Aorta (tissue), 5 donors: ENCODE measurements around the gene KIF16B. TPM values are rescaled to one million over a fixed set of nuclear protein-coding genes. Genes with fewer than 3 reads are reported as not detected.
"Not testable (repeated sequence)": the region's sequence is repeated elsewhere in the genome, so short reads cannot be mapped to it uniquely, and the experiment has no call there.

Source experiments
- ATAC-seq: fragments of 200-7000 bp; cut with Tn5 transposase; one replicate; pipeline ENCODE4 v1.9.1; 2022; ENCODE audit warnings: moderate library complexity; ENCODE audit not compliant: low FRiP score
- DNase-seq, 2 donors: peaks; one replicate each; pipeline ENCODE4 v3.0.0-alpha.2; 2020
- H3K27ac ChIP-seq, 2 donors: one replicate each; pipeline ENCODE4 v1.5.1; 2013; ENCODE audit warnings: low read length in 2 of 2, mild to moderate bottlenecking in 2 of 2, moderate library complexity in 2 of 2, control low read depth in 1 of 2, inconsistent platforms in 1 of 2, low read depth in 1 of 2
- H3K27me3 ChIP-seq, 2 donors: one replicate each; pipeline ENCODE4 v1.6.1; 2013; ENCODE audit warnings: control low read depth in 1 of 2, low read length in 1 of 2, mild to moderate bottlenecking in 1 of 2, moderate library complexity in 1 of 2; ENCODE audit not compliant: insufficient read depth in 2 of 2, control insufficient read depth in 1 of 2
- H3K36me3 ChIP-seq, 2 donors: one replicate each; pipeline ENCODE4 v1.6.1; 2013; ENCODE audit warnings: control low read depth in 1 of 2, low read length in 1 of 2, mild to moderate bottlenecking in 1 of 2; ENCODE audit not compliant: insufficient read depth in 2 of 2, control insufficient read depth in 1 of 2
- H3K4me1 ChIP-seq, 2 donors: one replicate each; pipeline ENCODE4 v1.6.1; 2013; ENCODE audit warnings: low read length in 2 of 2, control low read depth in 1 of 2, mild to moderate bottlenecking in 1 of 2, moderate library complexity in 1 of 2; ENCODE audit not compliant: insufficient read depth in 2 of 2, control insufficient read depth in 1 of 2
- H3K4me3 ChIP-seq, 2 donors: one replicate each; pipeline ENCODE4 v1.5.1; 2013; ENCODE audit warnings: low read length in 2 of 2, control low read depth in 1 of 2, mild to moderate bottlenecking in 1 of 2
- H3K9me3 ChIP-seq: one replicate; pipeline ENCODE4 v1.6.1; 2013; ENCODE audit warnings: mild to moderate bottlenecking, low read length; ENCODE audit not compliant: control insufficient read depth
- WGBS, 2 donors: extraction: QIAGEN DNeasy Blood & Tissue Kit; methylation state at CpG; one replicate each; pipeline ENCODE4 v1.1.7; 2013; 5-methylcytosine and 5-hydroxymethylcytosine counted together
- intact Hi-C, 2 donors: fragments of 100-400 bp; cut with DNase I; formaldehyde crosslinking; loops; one replicate each; pipeline versions ENCODE4 v1.14.2 to v1.15.0; 2022
- polyA plus RNA-seq, 2 donors: library from polyadenylated mRNA; stranded (reverse); fragments of 200-250 nt; gene quantifications; one replicate each; pipeline ENCODE4 v1.2.3, GENCODE V29; 2013
- total RNA-seq, 2 donors: library from RNA; stranded (reverse); fragmentation: NEBNext Ultra II Directional; extraction: Animal tissue kit (Norgen Biotek cat#: 25700); gene quantifications; one replicate each; pipeline ENCODE4 v1.2.1, GENCODE V29; 2021
- donor health status: healthy with polysubstance abuse.
- donor health status: Bipolar disorder and iron deficiency.
- donor health status: DM: no; HTN: no; CAD: no.
- donor health status: DM: no; HTN: no; CAD: no.
- donor health status: DM: yes; HTN: yes; CAD: no.

Gene KIF16B
- total and polyA plus RNA-seq, 4 donors: 6.5 to 20.6 (median 13.8) TPM

DNA sequence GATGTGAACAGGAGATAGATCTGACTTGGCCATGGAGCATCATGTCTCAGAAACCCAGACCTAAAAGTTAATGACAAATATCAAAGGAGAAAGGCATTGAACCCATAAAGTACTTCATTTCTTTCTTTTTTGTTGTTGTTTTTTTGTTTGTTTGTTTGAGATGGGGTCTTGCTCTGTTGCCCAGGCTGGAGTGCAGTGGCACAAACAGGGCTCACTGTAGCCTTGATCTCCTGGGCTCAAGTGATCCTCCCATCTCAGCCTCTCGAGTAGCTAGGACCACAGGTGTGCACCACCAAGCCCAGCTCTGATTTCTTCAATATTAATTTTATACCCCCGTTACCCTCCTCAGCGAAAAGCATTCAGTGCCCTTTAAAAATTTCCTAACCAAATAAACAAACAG is 45.8 kb downstream of the KIF16B start:
- DNase-seq (no peak), ATAC-seq (no peak)
- Histone ChIP-seq H3K27me3 (no peaks in the 10 kb centered on the region), H3K27ac (no peak overlapping the region), H3K9me3 (no peaks in the 10 kb centered on the region), H3K36me3 (peaks cover 0 to 5% of the 10 kb centered on the region in 2 donors), H3K4me1 (no peaks in the 10 kb centered on the region), H3K4me3 (no peak overlapping the region)
- 97 to 98% methylated on average over 3 of the region's 3 CpGs for WGBS, 2 donors
- intact Hi-C loops: no loop called here

DNA sequence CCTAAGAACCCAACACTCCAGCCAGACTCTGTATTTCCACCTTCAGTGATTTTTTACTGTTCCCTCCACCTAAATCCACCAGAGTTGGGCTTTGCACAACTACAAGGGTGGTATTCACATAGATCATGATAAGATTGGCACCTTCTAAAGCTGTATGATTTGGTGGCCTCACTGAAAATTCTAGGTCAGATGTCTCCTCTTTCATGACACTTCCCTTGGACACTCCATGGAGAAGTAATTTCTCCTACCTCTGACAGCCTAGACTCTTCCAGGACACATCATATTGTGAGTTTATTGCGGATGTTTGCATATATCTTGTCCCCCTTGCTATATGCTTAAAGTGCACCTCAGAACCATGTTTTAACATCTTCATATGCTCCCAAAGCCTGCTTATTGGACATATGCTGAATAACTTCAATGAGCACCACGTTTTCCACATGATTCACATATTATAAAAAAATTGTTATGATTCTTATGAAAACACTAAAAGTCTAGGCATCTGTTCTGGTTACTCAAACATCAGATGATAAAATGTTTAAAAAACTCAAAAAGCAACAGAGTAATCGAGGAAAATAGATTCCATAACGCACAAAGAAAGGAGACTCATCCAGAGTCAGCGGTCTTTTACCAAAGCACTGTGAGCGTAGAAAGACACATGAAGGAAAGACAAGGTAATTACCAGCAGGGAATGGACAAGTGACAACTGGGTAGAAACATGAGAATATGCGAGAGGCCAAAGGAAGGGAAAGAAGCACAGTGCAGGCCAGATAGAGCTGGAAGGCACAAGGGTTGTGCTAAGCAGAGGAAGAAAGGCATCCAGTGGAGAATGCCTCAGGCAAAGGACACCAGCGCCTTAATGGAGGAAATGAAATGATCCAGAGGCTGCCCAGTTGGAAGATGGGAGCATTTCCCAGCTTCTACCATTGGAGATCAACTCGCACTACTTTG is 46.5 kb downstream of the KIF16B start:
- DNase-seq: no peak
- ATAC-seq: no peak
- H3K27ac ChIP-seq: no peak overlapping the region
- H3K4me3 ChIP-seq: no peak overlapping the region
- H3K9me3 ChIP-seq: no peaks in the 10 kb centered on the region
- no peaks in the 10 kb centered on the region for H3K27me3 ChIP-seq
- WGBS, 2 donors: 72 to 74% methylated on average over 9 of the region's 9 CpGs
- H3K4me1 ChIP-seq: no peaks in the 10 kb centered on the region
- intact Hi-C loops: no loop called here
- H3K36me3 ChIP-seq: peaks cover 0 to 5% of the 10 kb centered on the region in 2 donors

DNA sequence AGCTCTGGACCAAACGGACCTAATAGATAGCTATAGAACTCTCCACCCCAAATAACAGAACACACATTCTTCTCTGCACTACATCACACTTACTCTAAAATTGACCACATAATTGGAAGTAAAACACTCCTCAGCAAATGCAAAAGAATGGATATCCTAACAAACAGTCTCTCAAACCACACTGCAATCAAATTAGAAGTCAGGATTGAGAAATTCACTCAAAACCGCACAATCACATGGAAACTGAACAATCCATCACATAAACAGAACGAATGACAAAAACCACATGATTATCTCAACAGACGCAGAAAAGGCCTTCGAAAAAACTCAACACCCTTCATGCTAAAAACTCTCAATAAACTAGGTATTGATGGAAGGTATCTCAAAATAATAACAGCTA is 50.6 kb downstream of the KIF16B start:
- intact Hi-C loops, DNase-seq, H3K27me3 ChIP-seq, H3K4me3 ChIP-seq, H3K27ac ChIP-seq, H3K4me1 ChIP-seq, ATAC-seq, H3K36me3 ChIP-seq, H3K9me3 ChIP-seq: not testable (repeated sequence)
- WGBS, 2 donors: 94% methylated on average over 5 of the region's 5 CpGs

DNA sequence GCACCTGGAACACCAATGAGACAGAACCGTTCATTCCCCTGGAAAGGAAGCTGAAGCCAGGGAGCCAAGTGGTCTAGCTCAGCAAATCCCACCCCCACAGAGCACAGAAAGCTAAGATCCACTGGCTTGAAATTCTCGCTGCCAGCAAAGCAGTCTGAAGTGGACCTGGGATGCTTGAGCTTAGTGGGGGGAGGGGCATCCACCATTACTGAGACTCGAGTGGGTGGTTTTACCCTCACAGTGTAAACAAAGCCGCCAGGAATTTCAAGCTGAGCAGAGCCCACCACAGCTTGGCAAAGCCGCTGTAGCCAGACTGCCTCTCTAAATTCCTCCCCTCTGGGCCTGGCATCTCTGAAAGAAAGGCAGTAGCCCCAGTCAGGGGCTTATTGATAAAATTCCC is 53.1 kb downstream of the KIF16B start:
- ATAC-seq: no peak
- Histone ChIP-seq H3K9me3 (no peaks in the 10 kb centered on the region), H3K4me3 (no peak overlapping the region), H3K27ac (no peak overlapping the region), H3K27me3 (no peaks in the 10 kb centered on the region), H3K4me1 (no peaks in the 10 kb centered on the region), H3K36me3 (peaks cover 0 to 2% of the 10 kb centered on the region in 2 donors)
- intact Hi-C loops: no loop called here
- 73 to 84% methylated on average over 5 of the region's 5 CpGs for WGBS, 2 donors
- no peak for DNase-seq

DNA sequence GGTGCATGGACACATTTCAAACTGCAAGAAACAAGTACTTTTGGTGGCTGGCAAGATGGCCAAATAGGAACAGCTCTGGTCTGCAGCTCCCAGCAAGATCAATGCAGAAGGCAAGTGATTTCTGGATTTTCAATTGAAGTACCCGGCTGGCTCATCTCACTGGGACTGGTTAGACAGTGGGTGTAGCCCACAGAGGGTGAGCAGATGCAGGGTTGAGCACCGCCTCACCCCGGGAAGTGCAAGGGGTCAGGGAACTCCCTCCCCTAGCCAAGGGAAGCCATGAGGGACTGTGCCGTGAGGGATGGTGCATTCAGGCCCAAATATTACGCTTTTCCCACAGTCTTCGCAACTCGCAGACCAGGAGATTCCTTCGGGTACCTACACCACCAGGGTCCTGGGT is 53.6 kb downstream of the KIF16B start:
- intact Hi-C loops: loop anchor here (5.0 to 10.0 kb wide), 2 partner anchors 235 to 243 kb away; no protein-coding TSS in a partner anchor
- not testable (repeated sequence) for H3K9me3 ChIP-seq, ATAC-seq, DNase-seq, H3K27ac ChIP-seq, H3K27me3 ChIP-seq, H3K36me3 ChIP-seq, H3K4me3 ChIP-seq, H3K4me1 ChIP-seq
- WGBS, 2 donors: 87 to 93% methylated on average over 8 of the region's 8 CpGs

DNA sequence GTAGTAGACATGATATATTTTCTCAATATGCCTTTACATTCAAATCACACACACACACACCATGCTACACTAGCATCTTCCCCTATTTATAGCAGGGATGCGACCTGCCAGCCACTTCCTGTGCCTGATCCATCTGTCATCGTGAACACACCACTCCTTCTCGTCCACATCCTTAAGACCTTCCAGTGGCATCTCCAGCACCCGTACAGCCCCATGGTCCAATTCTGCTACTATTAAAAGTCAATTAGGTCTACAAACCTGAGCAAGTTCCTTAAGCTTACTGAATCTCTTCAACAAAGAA is 54.5 kb downstream of the KIF16B start:
- Histone ChIP-seq H3K4me3 (no peak overlapping the region), H3K27me3 (no peaks in the 10 kb centered on the region), H3K36me3 (no peaks in the 10 kb centered on the region), H3K9me3 (no peaks in the 10 kb centered on the region), H3K4me1 (no peaks in the 10 kb centered on the region), H3K27ac (no peak overlapping the region)
- DNase-seq: no peak
- intact Hi-C loops: loop anchor here (5.0 to 10.0 kb wide), 2 partner anchors 236 to 244 kb away; no protein-coding TSS in a partner anchor
- ATAC-seq: no peak
- WGBS, 2 donors: 82 to 89% methylated on average over 4 of the region's 4 CpGs

DNA sequence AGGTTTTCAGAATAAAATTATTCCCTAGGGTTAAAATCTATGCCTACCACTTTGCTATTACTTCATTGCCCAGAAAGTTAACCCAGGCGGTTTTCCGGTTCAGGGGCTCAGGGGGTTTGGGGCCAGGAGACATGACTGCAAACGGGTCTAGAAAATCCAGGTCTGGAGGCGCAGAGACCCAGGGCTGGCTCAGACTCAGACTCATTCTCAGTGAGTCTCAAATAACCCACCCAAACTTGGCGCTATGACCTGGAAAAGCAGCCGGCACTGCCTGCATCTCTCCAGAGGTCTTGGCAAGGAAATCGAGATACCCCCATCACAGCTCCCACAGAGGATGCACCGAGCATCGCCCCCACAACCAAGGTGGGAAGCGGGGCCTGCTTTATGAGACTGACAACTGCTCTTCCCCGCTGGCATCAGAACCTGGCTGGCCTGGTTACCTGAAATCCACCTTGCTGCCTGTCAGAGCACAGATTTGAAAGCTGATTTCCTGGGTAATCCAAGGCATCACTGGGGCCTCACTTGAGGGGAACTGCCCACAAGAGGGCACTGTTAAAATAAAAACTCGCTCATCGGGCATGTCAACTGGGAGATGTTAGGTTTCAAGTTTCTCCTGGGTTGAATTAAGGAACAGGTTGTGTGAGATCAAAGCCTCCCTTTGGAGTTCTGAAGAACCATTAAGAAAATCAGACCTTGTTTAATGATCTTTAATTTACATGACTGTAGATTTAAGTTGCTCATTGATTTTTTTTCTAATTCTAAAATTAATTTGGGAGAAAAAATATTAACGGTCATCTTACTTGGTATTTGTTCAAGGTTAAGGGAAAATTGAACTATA is 55.1 kb downstream of the KIF16B start:
- H3K4me3 ChIP-seq: no peak overlapping the region
- H3K36me3 ChIP-seq: no peaks in the 10 kb centered on the region
- H3K9me3 ChIP-seq: no peaks in the 10 kb centered on the region
- DNase-seq (no peak), ATAC-seq (peak; percentile 52)
- no peaks in the 10 kb centered on the region for H3K4me1 ChIP-seq
- H3K27ac ChIP-seq: no peak overlapping the region
- H3K27me3 ChIP-seq: no peaks in the 10 kb centered on the region
- intact Hi-C loops: loop anchor here (5.0 to 10.0 kb wide), 2 partner anchors 237 to 244 kb away; no protein-coding TSS in a partner anchor
- 75 to 76% methylated on average over 14 of the region's 14 CpGs for WGBS, 2 donors

DNA sequence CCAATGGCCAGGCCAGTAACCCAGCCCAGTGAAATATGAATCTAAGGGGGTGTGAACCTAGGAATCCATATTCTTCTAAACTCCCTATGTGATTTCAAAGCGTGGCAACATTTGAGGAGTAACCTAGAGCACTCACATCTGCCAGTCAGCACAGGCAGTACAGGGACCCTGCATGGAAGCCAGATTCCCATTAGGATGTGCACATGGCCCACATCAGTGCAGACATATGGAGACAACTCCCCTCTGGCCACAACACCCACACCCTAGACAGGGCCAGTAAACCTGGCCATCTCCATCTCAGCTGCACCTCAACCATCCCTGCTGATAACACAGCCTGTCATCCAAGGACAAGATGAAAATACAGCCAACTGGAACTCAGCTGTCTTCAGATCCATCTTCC is 56.5 kb downstream of the KIF16B start:
- Histone ChIP-seq H3K4me1 (no peaks in the 10 kb centered on the region), H3K27ac (no peak overlapping the region), H3K4me3 (no peak overlapping the region), H3K27me3 (no peaks in the 10 kb centered on the region), H3K36me3 (no peaks in the 10 kb centered on the region), H3K9me3 (no peaks in the 10 kb centered on the region)
- intact Hi-C loops: loop anchor here (5.0 to 10.0 kb wide), 2 partner anchors 238 to 246 kb away; no protein-coding TSS in a partner anchor
- WGBS, 2 donors: 93 to 95% methylated on average over 1 of the region's 1 CpG
- ATAC-seq: peak; percentile 54
- DNase-seq: no peak
